ENCODE data around the gene PAK1. TPM values are rescaled to one million over a fixed set of nuclear protein-coding genes. Genes with fewer than 3 reads are reported as not detected.

PAK1 gene
- total and polyA plus RNA-seq, 9 of the 15 experiments (the other 6 are each of a cell fraction or from before 2014, with no cell fraction given) = 0.52 to 11.7 (median 1.9) TPM

- no peak for TF ChIP-seq ZHX1 (conservative IDR thresholded peaks at IDR 0.05; ENCODE audit: low read length)
Observed at GRCh38 chr11:77381729-77382665, 91.9 kb downstream of the PAK1 start (continued).

- H3K79me2 ChIP-seq (ENCODE audit: control insufficient read depth, insufficient read depth, low read length) = no peaks in the 10 kb centered on the region
- ATAC-seq = no peak
- POLR2A ChIA-PET = no interaction called here
- H3K9me3 ChIP-seq (replicated peaks; ENCODE audit: control insufficient read depth, insufficient read depth, low read depth, low read length) = no peaks in the 10 kb centered on the region
- no peaks in the 10 kb centered on the region for H3K36me3 ChIP-seq (ENCODE audit: control insufficient read depth, insufficient read depth, low read length)
- no peak overlapping the region for H3K4me2 ChIP-seq (ENCODE audit: insufficient read depth, low read length)
- in situ Hi-C loops (cut with MboI) = no loop called here
- no peak overlapping the region for H3K9ac ChIP-seq (ENCODE audit: insufficient read depth in 1 of 2, low read depth in 2 of 2, low read length in 2 of 2)
- intact Hi-C loops (cut with micrococcal nuclease) = loop anchor here (10.0 kb wide), 1 partner anchor 185 kb away; no protein-coding TSS in a partner anchor
- H3K27ac ChIP-seq (ENCODE audit: extremely low read depth, low read depth, low read length) = no peak overlapping the region
- H2AFZ ChIP-seq (ENCODE audit: low read depth, low read length) = no peak overlapping the region
- H4K20me1 ChIP-seq (replicated peaks; ENCODE audit: control insufficient read depth, insufficient read depth, low read length) = no peaks in the 10 kb centered on the region
- no TSS peak for BruUV-seq (replicated peaks)
- WGBS (ENCODE audit: insufficient coverage, low coverage, missing lambda C conversion rate) = 3% methylated on average over 5 of the region's 5 CpGs
- no peak for FAIRE-seq
- CTCF ChIA-PET (ENCODE audit: low intra/inter-chr PET ratio) = no interaction called here
- no peak overlapping the region for H3K4me3 ChIP-seq
- no peak for DNase-seq (ENCODE audit: extremely low read depth in 1 of 4, low spot score in 3 of 4)
- no peaks in the 10 kb centered on the region for H3K9me1 ChIP-seq (ENCODE audit: control insufficient read depth, insufficient read depth, low read length)
- TF ChIP-seq CREB3L1 (IDR thresholded peaks at IDR 0.05; ENCODE audit: borderline replicate concordance, low read depth) (no peak), SMAD2 (IDR thresholded peaks at IDR 0.05; ENCODE audit: low read depth, low read length) (no peak), HNRNPLL (IDR thresholded peaks at IDR 0.05; ENCODE audit: low read depth, low read length, poor library complexity, severe bottlenecking) (no peak), GABPB2 (CRISPR knock-in tag; conservative IDR thresholded peaks at IDR 0.05) (no peak), KAT2B (IDR thresholded peaks at IDR 0.05; ENCODE audit: low read depth, low read length) (no peak)
- no peaks in the 10 kb centered on the region for H3K4me1 ChIP-seq (replicated peaks in 1 of 2; ENCODE audit: control insufficient read depth in 2 of 2, insufficient read depth in 2 of 2, low read length in 2 of 2)
- no peaks in the 10 kb centered on the region; a peak in 1 of 5 replicates for H3K27me3 ChIP-seq (ENCODE audit: control insufficient read depth in 2 of 2, insufficient read depth in 2 of 2, low read length in 2 of 2)
Observed at GRCh38 chr11:77379934-77380333, 94.0 kb downstream of the PAK1 start.
